Effector memory CD4-positive, alpha-beta T cell (primary cell): ENCODE measurements around the gene SMC5.

Experiments
- DNase-seq, 3 donors: peaks; one replicate each; pipeline ENCODE4 v3.0.0-alpha.2; 2020
- H3K27ac ChIP-seq: 2 replicates; pipeline ENCODE4 v1.7.0; 2013; ENCODE audit warnings: mild to moderate bottlenecking, low read length, moderate library complexity; ENCODE audit not compliant: insufficient read depth, poor library complexity, severe bottlenecking
- H3K27me3 ChIP-seq: replicated peaks from 2 replicates; pipeline ENCODE4 v1.7.0; 2013; ENCODE audit warnings: mild to moderate bottlenecking, low read length; ENCODE audit not compliant: insufficient read depth, control insufficient read depth, poor library complexity, severe bottlenecking
- H3K36me3 ChIP-seq: 2 replicates; pipeline ENCODE4 v1.7.0; 2013; ENCODE audit warnings: mild to moderate bottlenecking, low read length, moderate library complexity; ENCODE audit not compliant: control insufficient read depth, insufficient read depth
- H3K4me1 ChIP-seq: 2 replicates; pipeline ENCODE4 v1.7.0; 2013; ENCODE audit warnings: low read length, mild to moderate bottlenecking; ENCODE audit not compliant: control insufficient read depth, insufficient read depth, poor library complexity, severe bottlenecking
- H3K4me3 ChIP-seq: 2 replicates; pipeline ENCODE4 v1.7.0; 2013; ENCODE audit warnings: low read length, low read depth, mild to moderate bottlenecking; ENCODE audit not compliant: insufficient read depth, poor library complexity, severe bottlenecking
- H3K9me3 ChIP-seq: 2 replicates; pipeline ENCODE4 v1.7.0; 2013; ENCODE audit warnings: mild to moderate bottlenecking, low read length, moderate library complexity; ENCODE audit not compliant: control insufficient read depth
- total RNA-seq, 3 donors: gene quantifications; one replicate each; lab custom pipeline; 2026; lab: John Stamatoyannopoulos, UW

The SMC5 gene
- 124 to 155 (median 134) reads per million in 3 donors for total RNA-seq

DNA sequence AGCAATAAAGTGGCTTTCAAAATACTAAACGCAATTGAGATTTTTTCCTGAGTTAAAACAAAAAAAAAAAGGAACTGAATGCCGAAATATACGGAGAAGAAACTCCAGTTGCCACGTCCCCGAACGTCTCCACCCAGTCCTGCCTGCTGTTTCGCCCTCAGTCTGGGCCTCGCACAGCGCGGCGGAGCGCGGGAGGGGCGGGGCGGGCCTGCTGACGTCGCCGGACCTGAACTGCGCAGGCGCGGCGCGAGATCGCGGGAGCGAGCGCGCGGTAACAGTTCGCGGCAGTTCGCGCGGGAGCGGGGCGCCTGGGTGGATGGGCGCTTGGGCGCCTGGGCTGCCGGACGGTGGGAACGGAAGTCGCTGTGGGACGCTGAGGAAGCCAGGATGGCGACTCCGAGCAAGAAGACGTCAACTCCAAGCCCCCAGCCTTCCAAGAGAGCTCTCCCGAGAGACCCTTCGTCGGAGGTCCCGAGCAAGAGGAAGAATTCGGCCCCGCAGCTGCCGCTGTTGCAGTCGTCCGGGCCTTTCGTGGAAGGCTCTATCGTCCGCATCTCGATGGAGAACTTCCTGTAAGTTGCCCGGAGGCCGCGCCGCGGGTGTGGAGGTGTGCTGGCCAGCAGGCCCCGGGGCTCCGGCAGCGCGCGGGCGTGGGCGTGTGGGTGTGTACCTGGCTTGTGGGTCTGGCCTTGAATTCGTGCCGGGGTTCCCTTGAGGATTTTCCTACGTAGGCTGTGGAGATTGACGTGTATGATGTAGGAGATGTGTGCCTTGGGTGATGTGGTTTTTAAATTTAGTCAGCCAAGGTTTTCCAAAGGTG, at the start of gene SMC5:
Gene SMC5, plus strand, starts transcription at position 287 of the 820 bp plus-strand sequence. Its CDS starts 101 bp downstream, at position 388.
- Histone ChIP-seq H3K27me3 (no peaks in the 10 kb centered on the region), H3K4me1 (peaks cover 27% of the 10 kb centered on the region), H3K27ac (peak within 1 kb of the TSS; percentile 85), H3K9me3 (no peaks in the 10 kb centered on the region), H3K4me3 (peak within 1 kb of the TSS; percentile 71), H3K36me3 (no peaks in the 10 kb centered on the region)
- peak; percentile 77 to 83 (median 82) for DNase-seq

DNA sequence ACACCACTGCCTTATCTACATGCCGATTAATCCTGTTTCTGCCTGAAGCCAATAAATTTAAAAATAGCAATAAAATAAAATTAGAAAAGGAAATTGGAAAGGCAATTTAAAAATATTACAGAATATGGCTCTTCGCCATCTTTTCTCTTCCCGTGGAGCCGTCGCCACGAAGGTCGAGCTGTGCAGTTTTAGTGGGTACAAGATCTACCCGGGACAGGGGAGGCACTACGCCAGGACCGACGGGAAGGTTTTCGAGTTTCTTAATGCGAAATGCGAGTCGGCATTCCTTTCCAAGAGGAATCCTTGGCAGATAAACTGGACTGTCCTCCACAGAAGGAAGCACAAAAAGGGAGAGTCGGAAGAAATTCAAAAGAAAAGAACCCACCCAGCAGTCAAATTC, 41.7 kb upstream of the SMC5 start:
- no peak for DNase-seq
- no peaks in the 10 kb centered on the region for H3K4me1 ChIP-seq
- H3K27me3 ChIP-seq: no peaks in the 10 kb centered on the region

GRCh38 chr9:70218767-70219166, 40.0 kb upstream of the SMC5 start:
- H3K36me3 ChIP-seq: no peaks in the 10 kb centered on the region
- H3K9me3 ChIP-seq: no peaks in the 10 kb centered on the region
- H3K4me3 ChIP-seq: no peak overlapping the region
- H3K27me3 ChIP-seq: no peaks in the 10 kb centered on the region
- H3K27ac ChIP-seq: no peak overlapping the region
- DNase-seq: no peak
- no peaks in the 10 kb centered on the region for H3K4me1 ChIP-seq

More for the DNA sequence above, 41.7 kb upstream of the SMC5 start:
- no peaks in the 10 kb centered on the region for H3K9me3 ChIP-seq
- H3K4me3 ChIP-seq: no peak overlapping the region
- H3K36me3 ChIP-seq: no peaks in the 10 kb centered on the region
- no peak overlapping the region for H3K27ac ChIP-seq

DNA sequence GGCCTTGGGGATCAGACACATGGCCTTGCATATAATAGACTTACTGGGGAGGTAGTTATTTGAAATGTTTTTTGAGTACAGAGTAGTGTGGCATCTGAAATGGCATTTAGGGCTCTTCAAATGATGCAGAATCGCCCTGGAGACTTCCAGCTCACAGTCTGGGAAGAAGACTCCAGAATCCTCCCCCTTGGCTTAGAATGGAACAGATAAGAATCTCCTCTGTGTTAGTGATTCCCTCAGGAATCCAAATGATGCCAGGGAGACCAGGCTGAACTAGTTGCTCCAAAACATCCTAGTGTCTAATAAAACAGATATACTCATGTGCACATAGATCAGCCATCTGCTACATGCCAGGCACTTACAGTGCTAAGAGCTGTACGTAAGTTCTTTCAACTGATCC, 38.6 kb upstream of the SMC5 start:
- Histone ChIP-seq H3K9me3 (no peaks in the 10 kb centered on the region), H3K27ac (no peak overlapping the region), H3K27me3 (no peaks in the 10 kb centered on the region), H3K4me3 (no peak overlapping the region), H3K4me1 (no peaks in the 10 kb centered on the region), H3K36me3 (no peaks in the 10 kb centered on the region)
- no peak for DNase-seq

DNA sequence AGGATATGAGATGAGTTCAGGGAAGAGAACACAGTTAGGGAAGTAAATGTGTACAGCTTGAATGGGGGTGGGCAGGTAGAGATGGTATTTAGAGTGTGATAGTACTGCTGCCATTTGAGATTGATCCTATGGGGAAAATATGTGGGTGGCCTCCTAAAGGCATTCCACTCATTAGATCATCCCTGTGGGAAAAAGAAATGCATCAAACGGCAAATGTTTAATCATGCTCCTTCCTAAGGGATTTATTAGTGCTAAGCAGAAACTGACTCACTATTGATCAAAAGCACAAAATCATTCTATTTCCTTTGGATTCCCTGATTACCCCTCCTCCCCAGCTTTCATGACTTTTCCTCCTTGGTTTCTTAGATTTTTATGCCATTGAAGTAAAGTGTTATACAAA, 36.4 kb upstream of the SMC5 start:
- no peaks in the 10 kb centered on the region for H3K36me3 ChIP-seq
- H3K27me3 ChIP-seq: no peaks in the 10 kb centered on the region
- no peaks in the 10 kb centered on the region for H3K4me1 ChIP-seq
- no peak overlapping the region for H3K4me3 ChIP-seq
- no peaks in the 10 kb centered on the region for H3K9me3 ChIP-seq
- no peak overlapping the region for H3K27ac ChIP-seq
- no peak for DNase-seq

- DNase-seq: no peak
- no peaks in the 10 kb centered on the region for H3K4me1 ChIP-seq
- H3K4me3 ChIP-seq: no peak overlapping the region
- H3K36me3 ChIP-seq: no peaks in the 10 kb centered on the region
- H3K9me3 ChIP-seq: no peaks in the 10 kb centered on the region
- H3K27me3 ChIP-seq: peaks cover 3% of the 10 kb centered on the region
- no peak overlapping the region for H3K27ac ChIP-seq
Observed at GRCh38 chr9:70228118-70228517, 30.7 kb upstream of the SMC5 start.

GRCh38 chr9:70228611-70229010, 30.2 kb upstream of the SMC5 start:
- no peaks in the 10 kb centered on the region for H3K9me3 ChIP-seq
- peaks cover 3% of the 10 kb centered on the region for H3K27me3 ChIP-seq
- no peaks in the 10 kb centered on the region for H3K4me1 ChIP-seq
- no peak overlapping the region for H3K4me3 ChIP-seq
- no peak for DNase-seq
- no peak overlapping the region for H3K27ac ChIP-seq
- H3K36me3 ChIP-seq: no peaks in the 10 kb centered on the region

DNA sequence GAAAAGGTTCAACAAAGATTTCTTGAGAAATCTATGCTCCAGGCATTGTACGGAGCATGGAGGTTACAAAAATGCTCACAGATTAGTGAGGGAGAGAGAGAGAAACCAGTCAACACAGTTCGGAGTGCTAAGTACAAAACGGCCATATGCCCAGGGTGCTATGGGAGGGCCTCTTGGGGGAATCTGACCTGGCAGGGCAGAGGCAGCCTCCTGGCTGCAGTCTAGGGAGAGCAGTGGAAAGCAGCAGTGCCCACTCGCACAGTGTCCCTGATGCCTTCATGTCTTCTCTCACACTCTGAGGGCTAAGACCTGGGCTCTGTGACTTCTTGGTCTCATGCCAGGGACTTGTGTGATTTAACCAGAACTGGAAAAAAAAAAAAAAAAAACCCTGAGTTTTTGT, 29.8 kb upstream of the SMC5 start:
- H3K27ac ChIP-seq: no peak overlapping the region
- peaks cover 3% of the 10 kb centered on the region for H3K27me3 ChIP-seq
- H3K4me1 ChIP-seq: no peaks in the 10 kb centered on the region
- H3K9me3 ChIP-seq: no peaks in the 10 kb centered on the region
- no peak overlapping the region for H3K4me3 ChIP-seq
- DNase-seq: no peak
- no peaks in the 10 kb centered on the region for H3K36me3 ChIP-seq

DNA sequence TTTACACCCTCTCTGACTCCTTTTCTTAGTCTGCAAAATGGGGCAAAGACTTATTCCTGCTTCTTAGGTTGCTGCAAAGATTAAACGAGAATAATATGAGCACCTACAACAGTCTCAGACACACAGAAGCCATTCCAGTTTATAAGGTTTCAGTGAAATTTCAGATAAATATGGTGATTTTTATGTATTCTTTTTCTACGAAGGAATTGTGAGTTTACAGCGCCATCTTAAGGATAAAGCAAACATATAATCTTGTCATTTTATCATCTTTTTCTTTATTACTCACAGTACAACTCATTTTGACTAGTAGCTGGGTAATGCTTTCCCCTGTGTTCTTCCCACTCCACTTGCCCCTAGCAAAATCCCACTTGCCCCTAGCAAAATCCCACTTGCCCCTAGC, 29.2 kb upstream of the SMC5 start:
- Histone ChIP-seq H3K4me3 (no peak overlapping the region), H3K9me3 (no peaks in the 10 kb centered on the region), H3K27ac (no peak overlapping the region), H3K36me3 (no peaks in the 10 kb centered on the region), H3K27me3 (peaks cover 3% of the 10 kb centered on the region), H3K4me1 (no peaks in the 10 kb centered on the region)
- no peak for DNase-seq

DNA sequence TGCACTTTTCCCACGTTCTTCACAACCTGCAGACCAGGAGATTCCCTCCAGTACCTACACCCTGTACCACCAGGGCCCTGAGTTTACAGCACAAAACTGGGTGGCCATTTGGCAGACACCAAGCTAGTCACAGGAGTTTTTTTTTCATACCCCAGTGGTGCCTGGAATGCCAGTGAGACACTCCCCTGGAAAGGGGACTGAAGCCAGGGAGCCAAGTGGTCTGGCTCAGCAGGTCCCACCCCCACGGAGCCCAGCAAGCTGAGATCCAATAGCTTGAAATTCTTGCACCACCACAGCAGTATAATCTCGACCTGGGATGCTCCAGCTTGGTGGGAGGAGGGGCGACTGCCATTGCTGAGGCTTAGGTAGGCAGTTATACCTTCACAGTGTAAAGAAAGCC, 26.3 kb upstream of the SMC5 start:
- Histone ChIP-seq H3K27me3 (peaks cover 3% of the 10 kb centered on the region), H3K36me3 (no peaks in the 10 kb centered on the region), H3K27ac (no peak overlapping the region), H3K4me3 (no peak overlapping the region), H3K9me3 (no peaks in the 10 kb centered on the region), H3K4me1 (no peaks in the 10 kb centered on the region)
- DNase-seq: no peak
